ENCODE measurements around the gene PLD6.

DNA sequence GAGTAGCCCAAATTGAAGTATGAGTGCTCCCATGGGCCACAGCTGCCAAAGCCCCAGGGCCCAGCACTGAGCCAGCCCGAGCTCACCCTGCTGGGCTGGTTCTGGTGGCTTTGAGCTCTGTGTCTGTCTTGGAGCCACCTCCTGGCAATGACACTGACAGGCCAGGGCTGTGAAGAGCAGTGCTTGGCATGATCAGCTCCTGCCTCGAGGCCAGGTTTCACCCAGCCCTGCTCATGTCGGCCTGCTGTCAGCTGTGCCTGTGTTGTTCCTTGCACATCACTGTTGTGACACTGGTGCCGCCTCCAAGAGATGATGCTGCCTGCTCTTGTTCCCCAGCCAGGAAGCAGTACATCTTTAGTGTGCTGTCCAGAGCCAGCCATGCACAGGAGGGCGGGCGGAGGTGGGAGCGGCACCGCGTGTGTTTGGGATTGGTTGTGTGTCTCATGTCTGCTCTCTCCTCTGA lies 26.0 kb downstream of the PLD6 start:
- TF ChIP-seq, protein P1, sequence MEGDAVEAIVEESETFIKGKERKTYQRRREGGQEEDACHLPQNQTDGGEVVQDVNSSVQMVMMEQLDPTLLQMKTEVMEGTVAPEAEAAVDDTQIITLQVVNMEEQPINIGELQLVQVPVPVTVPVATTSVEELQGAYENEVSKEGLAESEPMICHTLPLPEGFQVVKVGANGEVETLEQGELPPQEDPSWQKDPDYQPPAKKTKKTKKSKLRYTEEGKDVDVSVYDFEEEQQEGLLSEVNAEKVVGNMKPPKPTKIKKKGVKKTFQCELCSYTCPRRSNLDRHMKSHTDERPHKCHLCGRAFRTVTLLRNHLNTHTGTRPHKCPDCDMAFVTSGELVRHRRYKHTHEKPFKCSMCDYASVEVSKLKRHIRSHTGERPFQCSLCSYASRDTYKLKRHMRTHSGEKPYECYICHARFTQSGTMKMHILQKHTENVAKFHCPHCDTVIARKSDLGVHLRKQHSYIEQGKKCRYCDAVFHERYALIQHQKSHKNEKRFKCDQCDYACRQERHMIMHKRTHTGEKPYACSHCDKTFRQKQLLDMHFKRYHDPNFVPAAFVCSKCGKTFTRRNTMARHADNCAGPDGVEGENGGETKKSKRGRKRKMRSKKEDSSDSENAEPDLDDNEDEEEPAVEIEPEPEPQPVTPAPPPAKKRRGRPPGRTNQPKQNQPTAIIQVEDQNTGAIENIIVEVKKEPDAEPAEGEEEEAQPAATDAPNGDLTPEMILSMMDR (IDR thresholded peaks at IDR 0.05), result no peak
- TF ChIP-seq POLR2A (IDR thresholded peaks at IDR 0.05), result no peak

Measured in gastroesophageal sphincter (tissue), 3 donors.